ENCODE data around the gene WFDC1.

The WFDC1 gene

DNA sequence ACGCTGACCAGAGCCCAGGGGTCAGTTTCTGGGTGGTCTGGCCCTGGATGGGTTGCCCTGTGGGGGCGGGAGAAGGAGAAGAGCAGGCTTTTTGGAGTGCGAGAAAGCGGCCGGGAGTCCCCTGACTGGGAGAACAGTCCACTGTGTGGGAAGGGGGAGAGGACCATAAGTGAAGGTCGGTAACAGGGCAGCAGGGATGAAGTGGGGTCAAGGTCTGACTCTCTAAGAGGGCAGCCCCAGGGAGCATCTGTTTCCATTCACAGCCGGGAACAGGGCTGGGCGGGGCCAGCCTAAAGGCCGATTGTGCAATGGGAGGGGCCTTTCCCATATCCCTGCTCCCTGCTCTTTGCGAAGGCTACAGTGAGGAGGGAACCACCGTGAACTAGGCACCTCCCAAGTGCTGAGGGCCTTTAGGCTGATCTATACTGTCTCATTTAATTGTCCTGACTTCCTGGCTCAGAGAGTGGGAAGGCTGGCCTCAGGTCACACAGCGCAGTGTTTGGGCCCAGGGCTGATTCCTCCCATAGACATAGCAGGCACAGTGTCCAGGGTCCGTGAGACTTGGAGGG lies 10.4 kb upstream of the WFDC1 start:
- Histone ChIP-seq H2AFZ (no peak overlapping the region), H3K4me2 (ENCODE audit: low read length) (no peak overlapping the region), H3K36me3 (ENCODE audit: control insufficient read depth, insufficient read depth, low read length) (no peaks in the 10 kb centered on the region), H3K4me1 (no peaks in the 10 kb centered on the region), H3K9me3 (ENCODE audit: control insufficient read depth, low read length) (no peaks in the 10 kb centered on the region), H3K27me3 (ENCODE audit: control insufficient read depth, insufficient read depth, low read length) (no peaks in the 10 kb centered on the region), H3K79me2 (no peaks in the 10 kb centered on the region), H3K9ac (no peak overlapping the region), H3K27ac (peak overlapping the region; percentile 29), H3K4me3 (ENCODE audit: low read depth, low read length) (no peak overlapping the region)
- TF ChIP-seq, protein P1, sequence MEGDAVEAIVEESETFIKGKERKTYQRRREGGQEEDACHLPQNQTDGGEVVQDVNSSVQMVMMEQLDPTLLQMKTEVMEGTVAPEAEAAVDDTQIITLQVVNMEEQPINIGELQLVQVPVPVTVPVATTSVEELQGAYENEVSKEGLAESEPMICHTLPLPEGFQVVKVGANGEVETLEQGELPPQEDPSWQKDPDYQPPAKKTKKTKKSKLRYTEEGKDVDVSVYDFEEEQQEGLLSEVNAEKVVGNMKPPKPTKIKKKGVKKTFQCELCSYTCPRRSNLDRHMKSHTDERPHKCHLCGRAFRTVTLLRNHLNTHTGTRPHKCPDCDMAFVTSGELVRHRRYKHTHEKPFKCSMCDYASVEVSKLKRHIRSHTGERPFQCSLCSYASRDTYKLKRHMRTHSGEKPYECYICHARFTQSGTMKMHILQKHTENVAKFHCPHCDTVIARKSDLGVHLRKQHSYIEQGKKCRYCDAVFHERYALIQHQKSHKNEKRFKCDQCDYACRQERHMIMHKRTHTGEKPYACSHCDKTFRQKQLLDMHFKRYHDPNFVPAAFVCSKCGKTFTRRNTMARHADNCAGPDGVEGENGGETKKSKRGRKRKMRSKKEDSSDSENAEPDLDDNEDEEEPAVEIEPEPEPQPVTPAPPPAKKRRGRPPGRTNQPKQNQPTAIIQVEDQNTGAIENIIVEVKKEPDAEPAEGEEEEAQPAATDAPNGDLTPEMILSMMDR (IDR thresholded peaks at IDR 0.05), result no peak

DNA sequence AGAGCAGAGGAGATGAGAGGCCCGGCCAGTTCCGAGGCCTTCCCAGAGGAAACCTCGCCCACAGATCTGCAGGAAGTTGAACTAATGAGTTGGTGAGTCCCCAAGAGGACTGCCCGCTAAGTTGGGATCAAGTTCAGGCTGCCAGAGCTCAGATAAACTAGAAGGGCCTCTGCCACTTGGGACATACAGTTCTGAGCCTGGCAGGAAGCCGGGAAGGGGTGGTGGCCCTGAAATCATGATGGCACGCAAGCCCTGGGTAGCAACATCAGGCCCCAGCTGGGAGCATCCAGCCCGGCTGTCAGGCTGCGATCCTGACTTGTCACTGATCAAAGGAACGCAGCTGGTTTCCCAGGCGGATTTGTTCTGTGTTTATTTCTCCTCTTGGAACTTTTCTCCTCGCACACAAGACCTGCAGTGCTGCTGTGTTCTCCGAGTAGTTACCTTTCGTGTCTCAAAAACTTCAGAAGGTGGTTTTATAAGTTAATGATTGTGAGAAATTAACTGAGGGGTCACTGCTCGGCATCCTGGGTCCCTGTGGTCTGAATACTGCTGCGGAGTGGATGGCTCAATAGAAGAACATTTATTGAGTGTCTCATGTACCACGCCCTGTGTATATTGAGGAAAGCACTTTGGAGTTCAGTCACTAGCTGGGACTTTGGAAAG lies 8.0 kb upstream of the WFDC1 start:
- no peak overlapping the region for H3K4me3 ChIP-seq (ENCODE audit: low read depth, low read length)
- no peaks in the 10 kb centered on the region for H3K36me3 ChIP-seq (ENCODE audit: control insufficient read depth, insufficient read depth, low read length)
- H3K4me2 ChIP-seq (ENCODE audit: low read length), result no peak overlapping the region
- H3K9me3 ChIP-seq (ENCODE audit: control insufficient read depth, low read length), result no peaks in the 10 kb centered on the region
- no peaks in the 10 kb centered on the region for H3K27me3 ChIP-seq (ENCODE audit: control insufficient read depth, insufficient read depth, low read length)
- TF ChIP-seq, protein P1 (IDR thresholded peaks at IDR 0.05), result no peak
- H3K4me1 ChIP-seq, result no peaks in the 10 kb centered on the region
- no peak overlapping the region for H2AFZ ChIP-seq
- no peaks in the 10 kb centered on the region for H3K79me2 ChIP-seq
- no peak overlapping the region for H3K27ac ChIP-seq
- no peak overlapping the region for H3K9ac ChIP-seq

DNA sequence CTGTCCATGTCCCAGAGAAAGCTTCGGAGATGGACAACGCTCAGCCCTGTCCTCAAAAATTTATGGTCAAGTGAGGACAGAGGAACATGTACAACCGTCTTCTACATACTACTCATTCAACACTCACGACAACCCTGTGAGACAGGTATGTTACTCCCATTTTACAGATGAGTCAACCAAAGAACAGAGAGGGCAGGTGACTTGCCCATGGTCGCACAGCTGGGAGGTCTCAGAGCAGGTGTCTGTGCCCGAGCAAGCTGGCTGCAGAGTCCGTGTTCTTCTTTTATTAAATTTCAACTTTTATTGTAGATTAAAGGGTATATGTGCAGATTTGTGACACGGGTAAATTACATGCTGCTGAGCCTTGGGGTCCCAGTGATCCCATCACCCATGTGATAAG lies 5.8 kb upstream of the WFDC1 start:
- Histone ChIP-seq H3K27me3 (ENCODE audit: control insufficient read depth, insufficient read depth, low read length) (no peaks in the 10 kb centered on the region), H3K9me3 (ENCODE audit: control insufficient read depth, low read length) (no peaks in the 10 kb centered on the region), H3K36me3 (ENCODE audit: control insufficient read depth, insufficient read depth, low read length) (no peaks in the 10 kb centered on the region), H2AFZ (no peak overlapping the region), H3K79me2 (no peaks in the 10 kb centered on the region), H3K9ac (no peak overlapping the region), H3K4me3 (ENCODE audit: low read depth, low read length) (no peak overlapping the region), H3K4me1 (no peaks in the 10 kb centered on the region), H3K4me2 (ENCODE audit: low read length) (no peak overlapping the region), H3K27ac (no peak overlapping the region)
- TF ChIP-seq, protein P1 (IDR thresholded peaks at IDR 0.05), result no peak

DNA sequence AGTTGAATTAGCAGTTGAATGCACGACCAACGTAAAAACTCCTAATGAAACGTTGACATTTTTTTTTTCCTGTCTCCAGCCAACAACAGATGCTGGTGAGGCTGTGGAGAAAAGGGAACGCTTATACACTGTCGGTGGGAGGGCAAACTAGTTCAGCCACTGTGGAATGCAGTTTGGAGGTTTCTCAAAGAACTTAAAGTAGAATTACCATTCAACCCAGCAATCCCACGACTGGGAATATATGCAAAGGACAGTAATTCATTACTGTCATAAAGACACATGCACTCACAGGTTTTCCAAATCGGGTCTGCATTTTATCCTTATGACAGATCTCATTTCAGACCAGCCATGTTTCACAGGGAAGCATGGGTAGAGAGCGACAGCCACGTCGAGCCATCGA lies 3.5 kb upstream of the WFDC1 start:
- H3K27ac ChIP-seq, result no peak overlapping the region
- H3K9ac ChIP-seq, result no peak overlapping the region
- H3K27me3 ChIP-seq (ENCODE audit: control insufficient read depth, insufficient read depth, low read length), result no peaks in the 10 kb centered on the region
- H3K36me3 ChIP-seq (ENCODE audit: control insufficient read depth, insufficient read depth, low read length), result no peaks in the 10 kb centered on the region
- H3K4me1 ChIP-seq, result no peaks in the 10 kb centered on the region
- H3K4me3 ChIP-seq (ENCODE audit: low read depth, low read length), result no peak overlapping the region
- no peaks in the 10 kb centered on the region for H3K79me2 ChIP-seq
- no peak overlapping the region for H2AFZ ChIP-seq
- H3K4me2 ChIP-seq (ENCODE audit: low read length), result no peak overlapping the region
- H3K9me3 ChIP-seq (ENCODE audit: control insufficient read depth, low read length), result no peaks in the 10 kb centered on the region
- TF ChIP-seq, protein P1 (IDR thresholded peaks at IDR 0.05), result no peak

DNA sequence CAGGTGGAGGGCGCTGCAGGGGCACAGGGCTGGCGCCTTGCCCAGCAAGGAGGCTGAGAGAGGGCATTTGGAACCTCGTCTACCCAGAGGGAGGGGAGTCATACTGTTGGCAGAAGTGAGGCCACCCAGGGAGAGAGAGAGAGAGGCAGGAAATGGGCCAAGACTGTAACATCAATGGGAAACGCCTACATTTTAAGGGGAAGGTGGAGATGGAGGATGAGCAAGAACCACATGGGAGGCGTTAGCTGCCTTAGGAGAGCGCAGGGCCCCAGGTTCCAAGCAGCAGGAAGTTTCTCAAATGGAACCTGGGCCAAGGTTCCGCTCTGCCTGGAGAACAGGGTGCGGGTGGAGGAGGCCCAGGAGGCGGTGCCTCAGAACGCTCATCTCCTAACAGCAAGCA lies 2.7 kb upstream of the WFDC1 start:
- Histone ChIP-seq H3K4me1 (no peaks in the 10 kb centered on the region), H2AFZ (no peak overlapping the region), H3K4me3 (ENCODE audit: low read depth, low read length) (no peak overlapping the region), H3K36me3 (ENCODE audit: control insufficient read depth, insufficient read depth, low read length) (no peaks in the 10 kb centered on the region), H3K27me3 (ENCODE audit: control insufficient read depth, insufficient read depth, low read length) (no peaks in the 10 kb centered on the region), H3K4me2 (ENCODE audit: low read length) (no peak overlapping the region), H3K9ac (no peak overlapping the region), H3K79me2 (no peaks in the 10 kb centered on the region), H3K27ac (no peak overlapping the region), H3K9me3 (ENCODE audit: control insufficient read depth, low read length) (no peaks in the 10 kb centered on the region)
- TF ChIP-seq, protein P1 (IDR thresholded peaks at IDR 0.05), result no peak

All from parathyroid adenoma (tissue), 2 donors.